K562 (cell line): ENCODE results near the gene ARMC9. TPM values are rescaled to one million over a fixed set of nuclear protein-coding genes. Genes with fewer than 3 reads are reported as not detected.

Experiments used
- ATAC-seq: fragments of 200-7000 bp; cut with Tn5 transposase; 3 replicates; pipeline ENCODE4 v1.9.1; 2020; ENCODE audit warnings: moderate library complexity
- BruUV-seq: library from RNA; stranded (reverse); fragments of 400-500 nt; replicated peaks from 2 replicates; lab custom pipeline; 2021; lab: Mats Ljungman, UMichigan
- CTCF ChIA-PET: fragments of 300-600 bp; formaldehyde crosslinking; extraction: SDS; loops from one replicate; lab custom pipeline; 2021; ENCODE audit warnings: low intra/inter-chr PET ratio; lab: Yijun Ruan, JAX
- POLR2A ChIA-PET: fragments of 300-600, 350-650 bp; sonication (Branson Sonifier 250); formaldehyde crosslinking; extraction: SDS; loops from one replicate; lab custom pipeline; 2021; ENCODE audit warnings: antibody characterized with exemption, inconsistent platforms; lab: Yijun Ruan, JAX
- DNase-seq, 4 experiments: peaks; one replicate each; pipeline versions ENCODE4 v3.0.0 to v3.0.0-alpha.2; 2011 to 2018; ENCODE audit warnings: low spot score in 3 of 4, mixed read lengths in 3 of 4; ENCODE audit errors: extremely low read depth in 1 of 4
- FAIRE-seq: peaks from 2 replicates; lab custom pipeline; 2011; peaks lifted over from hg19 to GRCh38; lab: Jason Lieb, UNC
- H2AFZ ChIP-seq: 2 replicates; pipeline ENCODE4 v1.6.0; 2011; ENCODE audit warnings: low read depth, low read length, control low read depth, inconsistent platforms
- H3K27ac ChIP-seq: fragments of 200-600 bp; 3 replicates; pipeline ENCODE4 v1.8.0; 2011; ENCODE audit warnings: low read depth, mild to moderate bottlenecking, control low read depth, inconsistent platforms, low read length, moderate library complexity, mixed read lengths; ENCODE audit errors: extremely low read depth
- H3K27me3 ChIP-seq, 2 experiments: fragments of 300-600 bp in 1 of 2; 2 replicates in 1 of 2; 3 replicates in 1 of 2; pipeline versions ENCODE4 v1.6.0 to v1.8.0; 2011; ENCODE audit warnings: inconsistent platforms in 2 of 2, low read length in 2 of 2, mild to moderate bottlenecking in 1 of 2, mixed read lengths in 1 of 2, moderate library complexity in 1 of 2; ENCODE audit not compliant: control insufficient read depth in 2 of 2, insufficient read depth in 2 of 2
- H3K36me3 ChIP-seq: fragments of 300-600 bp; 3 replicates; pipeline ENCODE4 v1.8.0; 2011; ENCODE audit warnings: mild to moderate bottlenecking, low read length, inconsistent platforms; ENCODE audit not compliant: control insufficient read depth, insufficient read depth
- H3K4me1 ChIP-seq, 2 experiments: fragments of 200-600 bp in 1 of 2; replicated peaks in 1 of 2; 2 replicates in 1 of 2; 3 replicates in 1 of 2; pipeline versions ENCODE4 v1.5.1 to v1.8.0; 2011; ENCODE audit warnings: inconsistent platforms in 2 of 2, low read length in 2 of 2, mild to moderate bottlenecking in 1 of 2, mixed read lengths in 1 of 2, moderate library complexity in 1 of 2; ENCODE audit not compliant: control insufficient read depth in 2 of 2, insufficient read depth in 2 of 2
- H3K4me2 ChIP-seq: 2 replicates; pipeline ENCODE4 v1.6.1; 2011; ENCODE audit warnings: low read length, control low read depth, inconsistent platforms, mixed read lengths; ENCODE audit not compliant: insufficient read depth
- H3K4me3 ChIP-seq: fragments of 200-600 bp; sonication (generic), shearing (Covaris generic); 2 replicates; pipeline ENCODE4 v1.5.1; 2016; ENCODE audit warnings: control low read depth, inconsistent platforms
- H3K79me2 ChIP-seq: fragments of 200-600 bp; 3 replicates; pipeline ENCODE4 v1.8.0; 2011; ENCODE audit warnings: low read length, inconsistent platforms; ENCODE audit not compliant: control insufficient read depth, insufficient read depth
- H3K9ac ChIP-seq, 2 experiments: 2 replicates each; pipeline versions ENCODE4 v1.6.0 to v1.6.1; 2011; ENCODE audit warnings: low read depth in 2 of 2, low read length in 2 of 2, control low read depth in 1 of 2, inconsistent platforms in 1 of 2, mild to moderate bottlenecking in 1 of 2, mixed read lengths in 1 of 2; ENCODE audit not compliant: insufficient read depth in 1 of 2
- H3K9me1 ChIP-seq: one replicate; pipeline ENCODE4 v1.6.0; 2011; ENCODE audit warnings: inconsistent platforms, mild to moderate bottlenecking, low read length, moderate library complexity; ENCODE audit not compliant: control insufficient read depth, insufficient read depth
- H3K9me3 ChIP-seq: replicated peaks from 2 replicates; pipeline ENCODE4 v1.5.1; 2011; ENCODE audit warnings: low read depth, low read length, inconsistent platforms; ENCODE audit not compliant: control insufficient read depth, insufficient read depth
- H4K20me1 ChIP-seq: replicated peaks from 2 replicates; pipeline ENCODE4 v1.6.1; 2011; ENCODE audit warnings: low read length, inconsistent platforms, mixed read lengths; ENCODE audit not compliant: control insufficient read depth, insufficient read depth
- ARNT ChIP-seq, 2 experiments: fragments of 450-650 bp; IDR thresholded peaks; 2 replicates each; pipeline ENCODE4 v1.6.1; 2016; ENCODE audit warnings: mild to moderate bottlenecking in 1 of 2
- ATF4 ChIP-seq: fragments of 450-650 bp; formaldehyde crosslinking; IDR thresholded peaks from 2 replicates; pipeline ENCODE4 v1.4.0; 2022; ENCODE audit warnings: mild to moderate bottlenecking, moderate library complexity
- CREB3 ChIP-seq: fragments of 450-650 bp; conservative IDR thresholded peaks from 2 replicates; pipeline ENCODE4 v1.6.1; 2016; ENCODE audit warnings: missing genetic modification characterization, low read depth, mild to moderate bottlenecking, missing compliant biosample characterization, moderate library complexity
- FOXJ2 ChIP-seq: fragments of 200-800 bp; sonication (Bioruptor generic); IDR thresholded peaks from 2 replicates; pipeline ENCODE4 v1.6.1; 2016; ENCODE audit warnings: missing genetic modification characterization, missing compliant biosample characterization
- FOXM1 ChIP-seq, 2 experiments: fragments of 450-650 bp in 1 of 2; sonication (generic) in 1 of 2; formaldehyde crosslinking in 1 of 2; IDR thresholded peaks; 2 replicates each; pipeline versions ENCODE4 v1.6.1 to v1.9.0; 2017 to 2022; ENCODE audit warnings: low read depth in 2 of 2, mild to moderate bottlenecking in 2 of 2, missing genetic modification reagents in 1 of 2, moderate library complexity in 1 of 2
- KDM1A ChIP-seq, 2 experiments: fragments of 450-650 bp; IDR thresholded peaks; 2 replicates each; pipeline ENCODE4 v1.6.1; 2016; ENCODE audit warnings: mild to moderate bottlenecking in 2 of 2
- PTRF ChIP-seq: fragments of 450-650 bp; IDR thresholded peaks from 2 replicates; pipeline ENCODE4 v1.6.1; 2016; ENCODE audit warnings: mild to moderate bottlenecking, missing genetic modification characterization, missing compliant biosample characterization
- PURB ChIP-seq: sonication (generic); formaldehyde crosslinking; IDR thresholded peaks from 2 replicates; pipeline ENCODE4 v1.9.0; 2021; ENCODE audit warnings: low read depth, mild to moderate bottlenecking, missing genetic modification reagents
- RBM22 ChIP-seq: fragments of 200-400 bp; formaldehyde crosslinking; IDR thresholded peaks from 2 replicates; pipeline ENCODE4 v1.6.1; 2018; ENCODE audit warnings: low read length, low read depth; ENCODE audit not compliant: poor library complexity, severe bottlenecking
- SMARCB1 ChIP-seq: IDR thresholded peaks from 2 replicates; pipeline ENCODE4 v1.6.1; 2011; ENCODE audit warnings: improper control_type of control experiment, low read depth; ENCODE audit not compliant: insufficient read length
- SOX6 ChIP-seq: fragments of 450-650 bp; IDR thresholded peaks from 2 replicates; pipeline ENCODE4 v1.6.1; 2014; ENCODE audit warnings: mild to moderate bottlenecking
- TRIM25 ChIP-seq: fragments of 450-650 bp; IDR thresholded peaks from 2 replicates; pipeline ENCODE4 v1.7.0; 2016; ENCODE audit warnings: borderline replicate concordance
- ZNF57 ChIP-seq: fragments of 450-650 bp; formaldehyde crosslinking; IDR thresholded peaks from 2 replicates; pipeline ENCODE4 v1.4.0; 2020; ENCODE audit warnings: mild to moderate bottlenecking, moderate library complexity
- WGBS: fragments of 100-300 bp; shearing (Covaris generic); methylation state at CpG from one replicate; pipeline ENCODE4 v1.1.6; 2016; ENCODE audit warnings: low coverage, mixed read lengths; ENCODE audit not compliant: insufficient coverage; ENCODE audit errors: missing lambda C conversion rate; 5-methylcytosine and 5-hydroxymethylcytosine counted together
- in situ Hi-C: fragments of 300-500 bp; cut with MboI; formaldehyde crosslinking; loops from 4 replicates; pipeline ENCODE4 v1.15.0; 2018; ENCODE audit warnings: inconsistent platforms, mixed read lengths
- intact Hi-C: fragments of 100-400 bp; cut with micrococcal nuclease; formaldehyde crosslinking; loops from 2 replicates; pipeline ENCODE4 v1.14.2; 2022
- polyA plus RNA-seq, 8 experiments: library from polyadenylated mRNA; depleted of rRNA in 4 of 8; stranded (reverse) in 5 of 8; unstranded in 3 of 8; fragments of >200 nt; fragmentation: Nextera tagmentation in 2 of 8; fragmentation: Illumina TruSeq in 1 of 8; extraction: Ambion mirVana in 2 of 8; extraction: Trizol in 1 of 8; gene quantifications; 2 replicates each; pipeline versions ENCODE4 v1.2.1 to v1.2.3, GENCODE V29; 2011 to 2014; ENCODE audit warnings: inconsistent platforms in 1 of 8, missing spikeins in 1 of 8
- total RNA-seq, 7 experiments: library from RNA; depleted of rRNA in 6 of 7; stranded (reverse); fragments of >200 nt in 6 of 7; fragmentation: Illumina TruSeq in 2 of 7; extraction: Trizol in 2 of 7; gene quantifications; 2 replicates each; pipeline versions ENCODE4 v1.2.1 to v1.2.3, GENCODE V29; 2011 to 2021; ENCODE audit warnings: low replicate concordance in 1 of 7

The ARMC9 gene
- total and polyA plus RNA-seq, 9 of the 15 experiments (the other 6 are each of a cell fraction or from before 2014, with no cell fraction given): 0.36 to 2.3 (median 1.1) TPM

DNA sequence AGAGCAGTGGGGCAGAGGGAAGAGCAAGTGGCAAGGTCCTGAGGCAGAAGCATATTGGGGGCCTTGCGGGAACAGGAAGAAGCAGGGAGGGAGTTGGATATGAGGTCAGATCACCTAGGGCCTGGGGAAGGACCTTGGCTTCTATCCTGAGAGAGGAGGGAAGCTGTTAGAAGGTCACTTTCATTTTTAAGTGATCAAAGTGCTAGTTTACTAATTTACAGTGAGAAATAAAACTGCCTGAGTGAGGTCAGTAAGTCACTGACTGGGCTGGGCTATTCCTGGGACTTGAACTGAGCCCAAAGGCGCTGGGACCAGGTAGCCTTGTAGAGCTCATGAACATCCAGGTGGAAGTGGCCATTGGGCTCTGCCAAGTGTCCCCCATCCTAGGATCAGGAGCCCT lies 120.5 kb downstream of the ARMC9 start:
- CTCF ChIA-PET: no interaction called here
- H2AFZ ChIP-seq: no peak overlapping the region
- peaks cover 0 to 3% of the 10 kb centered on the region in 2 experiments; a peak in 1 of 5 replicates for H3K4me1 ChIP-seq
- POLR2A ChIA-PET: no interaction called here
- in situ Hi-C loops: no loop called here
- no peak overlapping the region for H3K9ac ChIP-seq
- ATAC-seq (no peak), FAIRE-seq (no peak), DNase-seq (no peak)
- 0% methylated on average over 2 of the region's 2 CpGs for WGBS
- H3K27me3 ChIP-seq: peaks cover 0 to 6% of the 10 kb centered on the region in 2 experiments; a peak in 2 of 5 replicates
- H3K27ac ChIP-seq: no peak overlapping the region
- H4K20me1 ChIP-seq: no peaks in the 10 kb centered on the region
- no peaks in the 10 kb centered on the region for H3K79me2 ChIP-seq
- BruUV-seq: no TSS peak
- intact Hi-C loops: no loop called here
- no peak overlapping the region for H3K4me2 ChIP-seq
- TF ChIP-seq FOXJ2 (tag) (no peak), RBM22 (no peak), CREB3 (tag) (no peak), FOXM1 (IDR thresholded peaks at IDR 0.05; ENCODE audit: low read depth) (no peak), FOXM1 (CRISPR knock-in tag; IDR thresholded peaks at IDR 0.05; ENCODE audit: low read depth) (no peak), ZNF57 (CRISPR knock-in tag) (no peak), ARNT (IDR thresholded peaks at IDR 0.05) (no peak), ATF4 (CRISPR knock-in tag) (no peak), KDM1A (IDR thresholded peaks at IDR 0.05) (no peak), PURB (CRISPR knock-in tag) (no peak), SOX6 (no peak), SMARCB1 (no peak), TRIM25 (no peak), PTRF (no peak)
- H3K4me3 ChIP-seq: no peak overlapping the region
- H3K9me1 ChIP-seq: no peaks in the 10 kb centered on the region
- no peaks in the 10 kb centered on the region for H3K36me3 ChIP-seq
- H3K9me3 ChIP-seq: peaks cover 3% of the 10 kb centered on the region; the same call in 1 of the 2 replicates
